HG02884 (cell line): ENCODE data around the gene HLCS.
"Not testable (repeated sequence)": the region's sequence is repeated elsewhere in the genome, so short reads cannot be mapped to it uniquely, and the experiment has no call there.

Experiments used
- ATAC-seq: cut with Tn5 transposase; IDR thresholded peaks from one replicate; pipeline ENCODE4 v1.9.1; 2021; ENCODE audit warnings: mild to moderate bottlenecking, moderate library complexity; ENCODE audit not compliant: unreplicated experiment

Gene HLCS

DNA sequence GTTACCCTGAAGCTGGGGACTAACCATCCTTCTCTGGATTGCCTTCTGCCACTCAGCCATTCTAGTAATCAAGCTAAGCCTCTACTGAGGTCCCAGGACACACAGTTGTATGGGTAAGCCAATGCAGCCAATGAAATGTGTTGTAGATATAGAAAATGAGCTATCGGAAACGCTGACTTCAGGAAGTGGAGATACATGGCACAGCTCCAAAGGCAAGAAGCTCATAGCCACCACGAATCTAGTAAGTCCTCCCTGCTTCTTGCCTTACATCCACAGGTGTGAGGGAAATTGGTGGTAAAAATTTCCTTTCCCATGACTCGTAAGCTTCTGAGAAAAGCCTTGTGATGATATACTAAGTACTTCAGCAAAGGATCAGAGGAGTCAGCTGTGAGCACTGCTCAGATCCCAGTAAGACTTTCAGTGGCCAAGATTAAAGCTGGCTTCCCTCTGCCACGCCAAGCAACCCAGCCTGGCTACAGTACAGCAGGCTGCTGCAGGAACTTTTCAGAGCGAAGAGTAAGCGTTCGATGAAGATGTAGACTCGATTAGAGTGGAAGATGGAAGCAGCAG lies 149.8 kb downstream of the HLCS start:
- ATAC-seq: no peak

DNA sequence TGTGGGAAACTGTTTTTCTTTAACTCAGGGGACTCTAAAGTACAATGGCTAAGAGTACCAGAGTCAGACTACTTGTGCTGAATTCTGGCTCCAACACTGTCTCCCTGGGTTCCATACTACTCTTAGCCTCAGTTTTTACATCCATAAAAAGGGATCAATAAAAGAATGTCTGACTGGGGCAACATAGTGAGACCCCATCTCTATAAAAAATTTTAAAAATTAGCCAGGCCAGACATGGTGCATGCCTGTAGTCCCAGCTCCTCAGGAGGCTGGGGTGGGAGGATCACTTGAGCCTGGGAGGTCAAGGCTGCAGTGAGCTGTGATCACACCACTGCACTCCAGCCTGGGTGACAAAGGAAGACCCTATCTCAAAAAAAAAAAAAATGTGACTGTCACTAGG lies 150.4 kb downstream of the HLCS start:
- ATAC-seq: not testable (repeated sequence)

DNA sequence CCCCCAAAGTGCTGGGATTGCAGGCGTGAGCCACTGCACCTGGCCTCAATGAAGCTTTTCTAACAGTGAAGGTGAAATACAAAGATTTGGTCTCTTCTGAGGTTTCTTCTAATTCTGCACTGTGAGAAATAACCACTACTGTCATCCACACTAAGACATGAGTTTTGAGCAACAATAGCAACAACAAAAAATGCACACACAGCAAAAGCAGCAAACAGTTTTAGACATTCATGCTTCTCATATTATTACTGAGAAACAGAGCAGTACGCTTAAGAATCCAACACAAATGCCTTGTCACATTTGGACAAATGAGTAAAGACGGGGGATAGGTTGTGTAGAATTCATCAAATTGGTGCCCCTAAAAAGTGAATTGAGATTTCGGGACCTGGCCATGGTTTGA lies 151.2 kb downstream of the HLCS start:
- ATAC-seq: no peak

DNA sequence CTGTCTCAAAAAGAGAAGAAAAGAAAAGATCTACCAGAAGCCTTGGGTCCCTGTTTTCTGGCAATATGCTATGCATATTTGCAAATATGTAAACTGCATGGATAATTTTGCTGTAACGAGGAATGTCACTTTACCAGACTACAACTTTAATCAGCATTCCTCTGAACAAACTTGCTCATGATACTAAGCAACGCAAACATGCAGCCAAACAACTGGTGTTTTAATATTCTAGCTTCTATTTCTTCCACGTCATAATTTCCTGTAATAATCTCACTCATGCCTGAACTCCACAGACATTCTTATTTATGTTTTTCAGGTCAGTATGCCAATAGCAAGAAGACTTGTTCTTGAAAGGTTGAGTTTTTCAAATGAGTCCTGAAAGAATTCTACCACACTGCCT lies 153.4 kb downstream of the HLCS start:
- ATAC-seq: no peak

DNA sequence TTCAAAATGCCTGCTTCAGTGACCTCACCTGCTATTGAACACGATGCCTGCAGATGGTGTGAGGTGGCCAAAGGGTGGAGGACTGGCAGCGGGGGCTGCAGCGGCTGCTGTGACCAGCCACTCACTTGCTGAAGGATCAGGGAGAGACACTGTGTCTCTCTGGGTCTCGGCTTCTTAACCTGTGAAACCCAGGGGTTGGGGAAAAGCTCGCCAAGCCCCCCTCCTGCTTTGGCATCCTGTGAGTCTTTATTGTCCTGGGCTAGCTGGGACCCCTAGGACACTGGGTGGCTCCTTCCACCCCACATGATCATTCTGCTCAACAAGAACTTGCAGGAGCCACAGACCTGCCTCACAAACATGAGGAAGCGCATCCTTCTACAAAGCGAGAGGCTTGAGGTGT lies 154.7 kb downstream of the HLCS start:
- no peak for ATAC-seq

DNA sequence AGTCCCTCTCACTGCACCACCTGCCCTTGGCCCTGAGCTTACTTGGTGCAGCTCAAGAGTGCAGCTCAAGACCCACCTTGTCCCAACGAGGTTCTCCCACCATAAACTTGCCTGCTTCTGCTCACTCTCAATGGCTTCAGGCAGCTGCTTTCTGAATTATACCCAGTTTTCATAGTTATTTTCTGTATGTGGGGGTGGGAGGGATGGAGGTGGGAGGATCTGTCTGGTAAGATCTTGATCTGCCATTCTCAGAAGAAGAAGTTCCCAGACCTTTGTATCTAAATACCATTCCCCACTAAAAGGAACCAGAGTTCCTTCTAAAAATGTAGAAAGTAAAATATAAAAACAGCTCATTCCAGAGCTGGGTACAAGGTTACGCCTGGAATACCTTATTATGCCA lies 156.0 kb downstream of the HLCS start:
- no peak for ATAC-seq

DNA sequence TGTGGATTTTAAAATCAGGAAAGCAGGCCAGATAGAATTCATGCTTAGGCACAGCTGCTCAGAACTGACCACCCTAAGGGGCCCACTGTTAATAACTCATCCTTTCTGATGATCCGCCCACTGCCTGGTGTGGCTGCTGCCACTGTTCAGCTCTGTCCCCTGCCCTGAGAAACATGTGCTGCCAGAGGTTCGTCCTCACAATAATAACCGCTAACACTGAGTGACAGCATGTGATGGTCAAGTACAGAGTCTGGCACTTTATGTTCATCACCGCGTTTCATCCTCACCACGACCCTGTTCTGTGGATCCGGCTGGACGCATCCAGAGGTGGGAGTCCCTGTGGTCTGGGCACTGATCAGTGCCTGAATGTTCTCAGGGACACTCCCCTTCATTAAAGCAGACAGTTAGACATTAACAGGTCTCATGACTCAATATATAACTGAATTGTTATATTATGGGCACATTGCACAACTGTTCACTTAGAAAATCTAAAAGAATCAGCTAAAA lies 159.0 kb downstream of the HLCS start:
- no peak for ATAC-seq

DNA sequence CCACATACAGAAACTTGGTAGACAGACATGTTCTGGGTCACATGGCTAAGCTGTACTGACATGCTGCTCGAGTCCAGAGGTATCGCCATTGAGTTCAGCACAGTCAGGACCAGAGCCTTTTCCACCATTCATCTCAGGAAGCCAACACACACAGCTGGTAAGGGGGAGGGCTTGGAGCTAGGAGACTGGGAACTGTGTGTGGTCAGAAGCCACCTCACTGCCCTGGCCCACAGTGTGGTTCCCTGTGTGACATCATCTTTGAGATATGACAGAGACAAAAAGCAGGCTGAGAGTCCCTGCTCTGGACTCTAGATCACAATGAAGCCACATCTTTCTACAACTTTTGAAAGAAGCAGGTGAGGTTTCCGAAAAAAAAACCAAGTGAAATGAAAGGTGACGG lies 160.4 kb downstream of the HLCS start:
- no peak for ATAC-seq

DNA sequence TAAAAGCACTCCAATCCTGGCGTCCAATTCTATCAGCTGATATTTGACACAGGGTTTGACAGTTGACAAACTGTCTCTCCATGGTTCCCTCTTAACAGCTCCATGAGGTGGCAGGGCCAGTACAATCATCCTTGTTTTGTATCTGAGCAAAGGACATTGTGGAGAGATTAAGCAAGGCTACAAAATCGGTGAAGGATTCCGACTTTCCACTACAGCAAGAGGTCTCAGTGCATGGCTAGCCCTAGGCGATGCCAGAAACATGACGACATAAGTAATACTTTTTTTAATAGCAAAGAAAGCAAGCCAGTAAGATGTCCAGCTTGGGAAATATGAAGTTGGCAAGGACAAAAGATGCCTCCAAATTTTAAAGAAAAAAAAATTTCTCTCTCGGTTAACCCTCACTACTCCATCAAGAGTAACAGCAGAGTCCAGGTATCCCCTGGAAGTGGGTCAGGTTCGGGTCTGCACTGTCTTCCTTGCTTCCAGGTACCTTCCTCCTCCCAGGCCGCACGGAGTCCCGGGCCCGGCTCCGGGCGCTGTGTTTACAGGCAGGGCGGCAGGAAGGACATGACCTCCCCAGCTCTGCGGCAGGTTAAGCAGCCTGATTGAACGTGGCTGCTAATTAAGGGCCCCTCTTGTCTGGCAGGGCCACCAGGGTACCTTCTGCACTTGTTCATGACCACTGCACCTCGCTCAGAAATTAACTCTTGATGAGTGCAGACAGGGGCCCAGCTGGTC lies 161.4 kb downstream of the HLCS start:
- no peak for ATAC-seq

DNA sequence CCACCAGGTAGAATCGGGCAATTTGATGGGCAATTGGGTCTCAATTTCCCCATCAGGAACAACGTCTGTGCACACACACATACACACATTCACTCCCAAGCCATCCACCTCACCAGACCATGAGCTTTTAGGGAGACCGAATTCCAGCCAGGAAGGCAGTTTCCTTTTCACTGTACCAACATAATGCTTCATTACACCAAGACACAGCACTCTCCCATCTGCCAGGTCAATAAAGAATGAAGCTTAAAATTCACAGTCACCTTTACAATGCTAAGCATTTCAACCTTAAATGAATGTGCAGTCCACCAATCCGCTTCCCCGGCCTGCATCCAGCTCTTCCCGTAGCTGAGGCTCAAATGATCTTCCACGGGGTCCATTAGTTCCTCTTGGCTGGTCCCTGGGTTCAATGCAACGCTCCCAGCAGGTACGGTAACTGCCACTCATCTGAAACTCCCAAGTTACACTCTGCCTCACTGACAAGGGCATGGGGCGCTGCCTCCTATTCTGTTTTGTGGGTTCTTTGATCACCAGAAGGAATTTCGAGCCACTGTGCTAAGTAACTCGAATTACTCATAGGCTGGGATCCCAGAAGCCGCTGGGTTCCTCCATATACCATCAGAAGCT lies 162.5 kb downstream of the HLCS start:
- ATAC-seq: no peak

DNA sequence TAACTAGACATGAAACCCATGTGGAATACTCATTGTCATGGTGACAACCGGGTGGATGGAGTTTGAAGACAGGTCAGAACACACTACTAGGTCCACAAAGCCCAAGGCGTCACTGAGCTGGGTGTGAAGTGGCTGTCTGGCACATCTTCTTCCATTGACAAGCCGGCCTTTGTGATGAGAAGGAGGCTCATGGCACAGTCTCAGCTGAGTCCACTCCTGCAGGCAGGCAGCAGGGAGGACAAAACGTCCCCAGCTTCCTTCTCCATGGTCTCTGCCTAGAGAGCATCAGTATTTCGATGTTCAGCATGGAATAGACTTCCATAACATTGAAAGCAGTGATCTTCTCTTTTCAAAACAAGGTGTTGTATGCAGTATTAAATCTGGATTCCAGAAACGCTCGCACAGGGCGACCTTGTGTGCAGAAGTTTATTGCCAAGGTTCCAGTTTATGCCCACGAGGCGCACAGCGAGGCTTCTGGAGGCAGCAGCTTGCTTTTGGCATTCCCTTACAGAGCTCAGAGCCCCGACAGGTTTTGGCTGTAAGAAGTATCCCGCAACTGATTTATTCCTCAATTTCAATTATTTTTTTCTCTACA lies 163.3 kb downstream of the HLCS start:
- ATAC-seq: no peak

DNA sequence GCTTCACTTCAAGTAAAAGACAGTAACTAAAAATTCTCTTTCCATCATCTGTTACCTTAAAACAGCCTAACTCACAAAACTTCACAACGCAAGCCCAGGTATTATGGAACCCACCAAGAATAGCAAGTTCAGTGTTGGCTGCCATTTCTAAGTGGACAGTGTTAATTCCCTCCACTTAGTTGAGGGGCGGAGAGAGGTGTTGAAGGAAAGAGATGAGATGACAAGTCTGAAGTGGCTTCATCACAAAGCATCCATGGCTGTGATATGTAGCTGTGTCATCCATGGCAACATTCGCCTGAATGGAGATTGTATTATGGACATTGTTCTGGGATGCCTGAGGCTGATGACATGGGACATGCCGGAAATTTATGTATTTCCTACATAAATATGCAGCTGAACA lies 165.7 kb downstream of the HLCS start:
- no peak for ATAC-seq

DNA sequence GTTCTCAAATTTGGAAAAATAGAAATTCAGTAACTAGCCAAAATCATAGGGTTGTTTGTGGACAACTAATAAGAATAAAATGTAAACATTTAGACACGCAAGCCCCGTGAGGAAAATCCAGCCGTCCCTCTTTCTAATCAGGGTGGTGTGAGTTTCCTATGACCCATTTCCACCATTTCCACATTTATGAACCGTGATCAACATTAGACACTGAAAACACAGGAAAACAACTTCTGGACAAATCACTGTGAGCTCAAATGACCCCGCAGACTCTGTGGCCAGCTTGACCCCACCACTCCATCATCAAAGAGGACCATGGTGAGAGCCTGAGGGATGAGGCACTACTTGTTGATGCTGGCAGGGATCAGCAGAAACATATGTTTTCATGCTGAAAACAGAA lies 166.6 kb downstream of the HLCS start:
- no peak for ATAC-seq

DNA sequence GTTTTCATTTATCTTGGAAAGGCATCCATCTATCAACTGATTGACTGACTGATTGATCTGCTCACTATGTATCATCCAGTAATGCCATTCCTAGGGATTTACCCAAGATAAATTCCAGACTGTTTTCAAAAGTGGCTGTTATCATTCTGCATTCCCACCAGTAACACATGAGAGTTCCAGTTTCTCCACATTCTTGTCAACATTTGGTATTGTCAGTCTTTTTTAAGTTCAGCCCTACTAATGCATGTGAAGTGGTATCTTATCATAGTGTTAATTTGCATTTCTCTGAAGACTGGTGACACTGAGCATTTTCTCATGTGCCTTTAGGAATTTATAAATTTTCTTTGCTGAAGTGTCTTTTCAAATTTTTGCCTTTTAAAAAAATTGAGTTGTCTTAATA lies 168.0 kb downstream of the HLCS start:
- no peak for ATAC-seq

DNA sequence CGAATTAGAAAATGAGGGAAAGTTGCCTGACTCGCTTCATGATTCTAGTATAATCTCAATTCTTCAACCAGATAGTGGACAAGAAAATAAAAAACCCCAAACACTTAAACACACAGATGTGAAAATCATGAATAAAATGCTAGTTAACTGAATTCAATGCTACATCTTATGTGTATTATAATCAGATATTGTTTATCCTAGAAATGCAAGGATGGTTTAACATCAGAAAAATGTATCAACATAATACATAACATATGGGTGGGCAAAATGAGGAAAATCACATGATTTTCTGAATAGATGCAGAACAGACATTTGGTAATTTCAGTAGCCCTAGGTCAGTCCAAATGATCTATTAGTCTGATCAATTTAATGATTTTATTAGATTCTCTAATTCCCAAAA lies 170.4 kb downstream of the HLCS start:
- no peak for ATAC-seq

DNA sequence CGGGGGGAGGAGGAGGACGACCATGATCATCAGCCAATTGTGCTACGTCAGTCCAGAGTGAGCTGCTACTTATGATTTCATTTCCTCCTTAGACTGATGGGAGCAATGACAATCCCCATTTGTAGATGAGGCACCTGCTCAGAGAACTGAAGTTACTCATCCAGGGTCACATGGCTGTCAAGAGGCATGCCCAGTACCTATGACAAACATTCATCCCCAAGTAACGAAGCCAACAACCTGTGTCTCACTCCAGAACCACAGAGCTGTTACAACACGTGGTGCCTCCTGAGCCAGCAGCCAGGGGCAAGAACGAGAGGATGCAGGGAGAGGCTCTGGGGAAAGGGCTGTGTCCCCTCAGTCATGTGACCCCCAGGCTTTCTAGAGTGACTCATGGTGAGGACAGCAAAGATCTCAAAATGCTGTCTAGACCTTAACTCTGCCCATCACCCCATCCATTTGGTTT lies 173.9 kb downstream of the HLCS start:
- no peak for ATAC-seq

DNA sequence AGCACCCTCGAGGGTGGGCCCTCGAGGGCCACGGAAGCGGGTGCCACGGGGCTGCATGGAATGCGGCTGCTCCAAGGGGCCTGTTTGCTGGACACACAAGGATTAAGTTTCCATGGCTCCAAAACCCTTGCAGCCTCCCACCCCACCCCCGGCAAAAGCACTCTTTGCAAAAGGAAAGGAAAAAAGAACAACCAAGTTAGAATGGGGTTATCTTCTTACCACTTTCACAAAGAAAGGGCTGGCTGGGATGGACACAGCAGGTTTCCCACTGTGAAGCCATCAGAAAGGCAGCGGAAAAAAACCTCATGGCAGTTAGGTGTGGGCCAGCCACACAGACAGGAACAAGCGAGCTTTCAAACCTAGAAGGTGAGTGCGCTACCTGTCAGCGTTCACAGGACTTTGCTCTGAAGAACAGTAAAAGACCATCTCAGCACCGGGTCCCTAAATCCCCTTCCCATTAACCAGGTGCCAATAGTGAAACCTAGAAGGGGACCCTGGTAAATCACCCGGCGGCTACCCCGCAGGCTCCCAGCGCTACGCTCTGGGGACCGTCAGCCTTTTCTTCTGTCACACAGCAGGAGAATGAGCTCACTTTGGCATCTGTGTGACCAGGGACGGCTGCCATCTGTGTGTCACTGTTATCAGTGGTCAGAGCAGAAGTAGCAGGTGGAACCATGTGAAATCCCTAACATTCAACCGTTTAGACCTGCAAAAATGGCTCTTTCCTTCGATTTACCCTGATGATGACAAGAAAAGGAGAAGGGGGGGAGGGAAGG lies 174.6 kb downstream of the HLCS start:
- no peak for ATAC-seq

DNA sequence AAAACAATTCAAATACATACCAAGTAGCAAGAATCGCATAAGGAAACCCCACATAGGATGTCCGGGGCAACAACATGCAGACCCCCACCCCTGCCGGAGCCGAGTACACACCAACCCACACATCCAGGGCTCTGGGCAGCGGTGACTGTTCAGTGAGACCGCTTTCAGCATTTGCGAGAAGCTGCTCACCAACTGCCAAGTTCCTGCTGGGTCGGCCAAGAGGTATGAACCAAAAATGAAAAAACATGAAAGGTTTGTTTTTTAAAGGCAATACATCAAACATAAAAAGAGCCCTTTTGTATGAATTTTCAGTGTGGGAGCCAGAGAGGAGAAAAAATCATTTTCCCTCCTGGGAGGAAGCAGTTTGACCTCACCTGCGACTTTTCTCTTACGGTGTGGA lies 175.3 kb downstream of the HLCS start:
- ATAC-seq: no peak

DNA sequence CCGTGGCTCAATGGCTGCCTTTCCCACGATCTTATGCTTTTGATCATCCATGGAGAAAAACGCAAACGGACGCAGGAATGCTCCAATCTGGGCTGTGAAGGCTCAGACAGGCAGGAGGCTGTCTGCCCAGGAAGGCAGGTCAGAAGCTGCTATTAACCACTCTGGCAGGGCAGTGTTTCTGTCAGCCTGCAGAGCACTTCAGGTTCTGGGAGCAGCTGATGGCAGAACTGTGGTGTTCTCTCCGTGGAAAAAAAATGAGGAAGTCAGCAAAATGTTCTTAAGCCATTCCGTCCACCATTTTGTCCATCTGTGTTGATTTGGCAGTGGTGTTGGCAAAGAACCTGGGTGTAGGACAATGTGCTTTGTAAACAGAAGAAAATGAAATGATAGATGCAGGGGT lies 175.9 kb downstream of the HLCS start:
- no peak for ATAC-seq

DNA sequence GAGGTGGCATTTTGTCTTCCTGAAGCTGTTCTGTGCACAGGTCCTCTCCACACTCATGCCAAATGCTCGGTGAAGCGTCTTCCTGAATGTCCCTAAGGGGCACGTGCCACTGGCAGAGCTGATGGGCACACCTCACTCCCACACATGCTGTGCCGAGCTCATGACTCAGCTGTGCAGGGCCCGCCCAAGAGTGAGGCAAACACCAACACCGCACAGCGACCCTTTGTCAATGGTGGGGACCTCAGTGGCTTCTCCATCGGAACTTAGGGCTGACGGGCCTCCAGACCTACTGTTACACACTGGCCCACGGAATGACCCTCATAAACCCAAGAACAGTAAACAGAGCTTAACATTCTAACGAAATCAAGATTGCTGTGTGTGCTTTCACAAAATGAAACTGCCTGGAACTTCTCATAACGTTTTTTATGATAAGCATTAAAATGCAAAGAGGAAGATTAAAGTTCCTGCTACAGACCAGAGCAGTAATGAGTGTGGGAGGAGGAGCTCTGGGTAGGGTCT lies 178.3 kb downstream of the HLCS start:
- no peak for ATAC-seq

DNA sequence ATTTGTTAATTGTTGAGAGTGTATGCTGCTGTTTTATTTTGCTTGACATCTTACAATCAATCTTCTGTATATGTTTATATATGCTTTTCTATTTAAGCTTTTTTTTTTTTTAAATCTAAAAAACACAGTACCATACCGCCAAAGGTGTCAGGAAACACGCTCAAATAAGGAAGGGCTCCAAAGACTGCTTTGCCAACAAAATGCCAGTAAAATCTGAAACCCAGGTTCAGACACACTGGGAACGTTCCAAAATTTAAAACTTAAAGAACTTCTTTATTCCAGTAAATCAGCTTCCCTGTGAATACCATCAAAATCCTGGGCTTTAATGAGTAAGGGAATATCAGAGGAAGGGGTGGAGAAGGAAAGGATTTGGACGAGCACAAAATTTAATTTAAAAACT lies 180.3 kb downstream of the HLCS start:
- ATAC-seq: no peak
